CD14-positive monocyte (primary cell): ENCODE measurements around the gene DIS3L2. TPM values are rescaled to one million over a fixed set of nuclear protein-coding genes. Genes with fewer than 3 reads are reported as not detected.
A peak's percentile ranks its signal among the peaks of the same experiment; 100 is the strongest.

ENCODE experiments used
- DNase-seq, 3 donors: peaks; one replicate each; pipeline ENCODE4 v3.0.0-alpha.2; 2011 to 2022
- H2AFZ ChIP-seq: 2 replicates; pipeline ENCODE4 v1.6.0; 2012; ENCODE audit warnings: mild to moderate bottlenecking, low read depth, low read length, inconsistent platforms; ENCODE audit not compliant: insufficient read depth, poor library complexity, severe bottlenecking
- H3K27ac ChIP-seq, 2 donors: 1 replicate in 1 of 2; 2 replicates in 1 of 2; pipeline ENCODE4 v1.5.1; 2012 to 2013; ENCODE audit warnings: low read length in 2 of 2, control low read depth in 1 of 2, inconsistent platforms in 1 of 2, low read depth in 1 of 2, mild to moderate bottlenecking in 1 of 2
- H3K27me3 ChIP-seq, 2 donors: one replicate each; pipeline versions ENCODE4 v1.6.0 to v1.6.1; 2011 to 2013; ENCODE audit warnings: low read length in 2 of 2; ENCODE audit not compliant: control insufficient read depth in 2 of 2, insufficient read depth in 2 of 2
- H3K36me3 ChIP-seq, 2 donors: replicated peaks in 1 of 2; 1 replicate in 1 of 2; 2 replicates in 1 of 2; pipeline versions ENCODE4 v1.5.1 to v1.6.1; 2012 to 2013; ENCODE audit warnings: low read length in 2 of 2, control low read depth in 1 of 2, inconsistent platforms in 1 of 2, mild to moderate bottlenecking in 1 of 2; ENCODE audit not compliant: insufficient read depth in 2 of 2, control insufficient read depth in 1 of 2
- H3K4me1 ChIP-seq, 2 donors: 1 replicate in 1 of 2; 2 replicates in 1 of 2; pipeline versions ENCODE4 v1.5.1 to v1.6.1; 2012 to 2013; ENCODE audit warnings: low read length in 2 of 2, control low read depth in 1 of 2, inconsistent platforms in 1 of 2, mild to moderate bottlenecking in 1 of 2, moderate library complexity in 1 of 2; ENCODE audit not compliant: insufficient read depth in 2 of 2, control insufficient read depth in 1 of 2
- H3K4me2 ChIP-seq: replicated peaks from 2 replicates; pipeline ENCODE3; 2012; ENCODE audit warnings: low read length, moderate library complexity, mild to moderate bottlenecking; ENCODE audit not compliant: poor library complexity, severe bottlenecking; ENCODE audit errors: extremely low read depth
- H3K4me3 ChIP-seq, 3 experiments: fragments of 200-600 bp in 1 of 3; sonication (generic) in 1 of 3; replicated peaks in 1 of 3; 1 replicate in 2 of 3; 2 replicates in 1 of 3; pipeline ENCODE4 v1.5.1; 2011 to 2013; ENCODE audit warnings: low read length in 3 of 3, mild to moderate bottlenecking in 3 of 3, control low read depth in 2 of 3, low read depth in 2 of 3, inconsistent platforms in 1 of 3, moderate library complexity in 1 of 3
- H3K79me2 ChIP-seq: 2 replicates; pipeline ENCODE4 v1.6.0; 2012; ENCODE audit warnings: mild to moderate bottlenecking, control low read depth, inconsistent platforms, low read length, moderate library complexity; ENCODE audit not compliant: insufficient read depth
- H3K9ac ChIP-seq: 2 replicates; pipeline ENCODE4 v1.6.0; 2017; ENCODE audit warnings: low read length, mild to moderate bottlenecking; ENCODE audit not compliant: insufficient read depth, poor library complexity, severe bottlenecking
- H3K9me3 ChIP-seq, 2 donors: replicated peaks in 1 of 2; 1 replicate in 1 of 2; 2 replicates in 1 of 2; pipeline versions ENCODE4 v1.5.1 to v1.6.1; 2012 to 2013; ENCODE audit warnings: low read length in 2 of 2, control low read depth in 1 of 2; ENCODE audit not compliant: control insufficient read depth in 1 of 2, insufficient read depth in 1 of 2
- H4K20me1 ChIP-seq: 2 replicates; pipeline ENCODE4 v1.6.0; 2012; ENCODE audit warnings: mild to moderate bottlenecking, low read length, control low read depth, moderate library complexity; ENCODE audit not compliant: insufficient read depth
- H3K27ac Mint-ChIP-seq, 7 donors: one replicate each; pipeline ENCODE4 v1.8.0; 2020; ENCODE audit warnings: mild to moderate bottlenecking in 7 of 7, mixed read lengths in 7 of 7, moderate library complexity in 6 of 7, inconsistent platforms in 2 of 7
- H3K27me3 Mint-ChIP-seq, 3 donors: one replicate each; pipeline ENCODE4 v1.8.0; 2021 to 2022; ENCODE audit warnings: low read depth in 3 of 3, mild to moderate bottlenecking in 3 of 3, mixed read lengths in 3 of 3, moderate library complexity in 3 of 3, inconsistent platforms in 1 of 3
- H3K36me3 Mint-ChIP-seq, 2 donors: one replicate each; pipeline ENCODE4 v1.8.0; 2020; ENCODE audit warnings: mixed read lengths in 2 of 2, inconsistent platforms in 1 of 2, mild to moderate bottlenecking in 1 of 2
- H3K4me1 Mint-ChIP-seq: one replicate; pipeline ENCODE4 v1.8.0; 2020; ENCODE audit warnings: mild to moderate bottlenecking, mixed read lengths
- H3K4me3 Mint-ChIP-seq, 2 donors: one replicate each; pipeline ENCODE4 v1.8.0; 2020; ENCODE audit warnings: mild to moderate bottlenecking in 2 of 2, mixed read lengths in 2 of 2, moderate library complexity in 1 of 2
- H3K9me3 Mint-ChIP-seq, 7 donors: one replicate each; pipeline ENCODE4 v1.8.0; 2020 to 2022; ENCODE audit warnings: mixed read lengths in 7 of 7, mild to moderate bottlenecking in 6 of 7, moderate library complexity in 6 of 7, inconsistent platforms in 2 of 7
- WGBS: methylation state at CpG from one replicate; pipeline ENCODE4 v1.1.5; 2013; ENCODE audit warnings: missing lambda C conversion rate; ENCODE audit not compliant: insufficient coverage; 5-methylcytosine and 5-hydroxymethylcytosine counted together
- intact Hi-C, 2 donors: fragments of 100-400 bp; cut with micrococcal nuclease; formaldehyde crosslinking; loops; one replicate each; pipeline versions ENCODE4 v1.15.0 to v1.15.1; 2023
- polyA plus RNA-seq, 3 donors: library from polyadenylated mRNA; depleted of rRNA in 1 of 3; unstranded in 2 of 3; stranded (reverse) in 1 of 3; fragments of 300-500 nt in 2 of 3; fragments of >200 nt in 1 of 3; fragmentation: Illumina TruSeq in 2 of 3; gene quantifications; 1 replicate in 2 of 3; 2 replicates in 1 of 3; pipeline ENCODE4 v1.2.3, GENCODE V29; 2012 to 2021
- TF ChIP-seq, protein P1 (sequence below): fragments of 200-600 bp; IDR thresholded peaks from one replicate; pipeline ENCODE4 v1.8.0; 2022; ENCODE audit warnings: antibody characterized with exemption, mild to moderate bottlenecking

DIS3L2 gene
- polyA plus RNA-seq, 3 donors = 6.0 to 21.7 (median 6.4) TPM

DNA sequence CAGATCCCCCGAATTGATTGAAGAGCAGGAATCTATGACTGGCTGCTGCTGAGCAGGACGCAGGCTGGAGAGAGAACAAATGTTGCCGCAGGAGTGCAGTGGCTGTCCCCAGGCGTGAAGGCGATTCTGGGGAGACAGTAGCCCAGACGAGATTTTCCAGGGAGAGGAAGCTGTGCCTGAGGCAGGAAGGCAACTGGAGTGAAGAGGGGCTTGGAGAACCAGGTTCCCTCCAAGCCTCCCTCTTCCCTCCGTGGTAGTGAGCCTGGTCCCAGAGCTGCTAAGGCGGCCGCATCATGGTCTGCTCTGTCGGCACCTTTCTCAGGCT lies 34.0 kb upstream of the DIS3L2 start:
- peaks cover 52 to 74% (median 59%) of the 10 kb centered on the region in 3 donors for H3K27me3 Mint-ChIP-seq
- WGBS = 64% methylated on average over 8 of the region's 10 CpGs
- H3K27me3 ChIP-seq = peaks cover 28 to 66% of the 10 kb centered on the region in 2 donors

GRCh38 chr2:231928481-231928880 lies 33.0 kb upstream of the DIS3L2 start:
- Histone ChIP-seq H3K4me3 (no peak overlapping the region), H3K9ac (no peak overlapping the region), H2AFZ (no peak overlapping the region), H3K9me3 (peaks cover 0 to 18% of the 10 kb centered on the region in 2 donors), H3K36me3 (no peaks in the 10 kb centered on the region), H3K79me2 (no peaks in the 10 kb centered on the region), H4K20me1 (no peaks in the 10 kb centered on the region), H3K4me2 (no peak overlapping the region), H3K27ac (no peak overlapping the region), H3K4me1 (peaks cover 16 to 24% of the 10 kb centered on the region in 2 donors), H3K27me3 (peaks cover 28 to 62% of the 10 kb centered on the region in 2 donors)
- peaks cover 0 to 4% of the 10 kb centered on the region in 2 donors for H3K36me3 Mint-ChIP-seq
- no peak for DNase-seq
- intact Hi-C loops = loop anchor here (10.0 kb wide), 2 partner anchors 206 to 216 kb away; no protein-coding TSS in a partner anchor
- peaks cover 12% of the 10 kb centered on the region for H3K4me1 Mint-ChIP-seq
- H3K27me3 Mint-ChIP-seq = peaks cover 47 to 67% (median 53%) of the 10 kb centered on the region in 3 donors
- 96% methylated on average over 3 of the region's 5 CpGs for WGBS
- H3K27ac Mint-ChIP-seq = no peak overlapping the region
- TF ChIP-seq, protein P1, sequence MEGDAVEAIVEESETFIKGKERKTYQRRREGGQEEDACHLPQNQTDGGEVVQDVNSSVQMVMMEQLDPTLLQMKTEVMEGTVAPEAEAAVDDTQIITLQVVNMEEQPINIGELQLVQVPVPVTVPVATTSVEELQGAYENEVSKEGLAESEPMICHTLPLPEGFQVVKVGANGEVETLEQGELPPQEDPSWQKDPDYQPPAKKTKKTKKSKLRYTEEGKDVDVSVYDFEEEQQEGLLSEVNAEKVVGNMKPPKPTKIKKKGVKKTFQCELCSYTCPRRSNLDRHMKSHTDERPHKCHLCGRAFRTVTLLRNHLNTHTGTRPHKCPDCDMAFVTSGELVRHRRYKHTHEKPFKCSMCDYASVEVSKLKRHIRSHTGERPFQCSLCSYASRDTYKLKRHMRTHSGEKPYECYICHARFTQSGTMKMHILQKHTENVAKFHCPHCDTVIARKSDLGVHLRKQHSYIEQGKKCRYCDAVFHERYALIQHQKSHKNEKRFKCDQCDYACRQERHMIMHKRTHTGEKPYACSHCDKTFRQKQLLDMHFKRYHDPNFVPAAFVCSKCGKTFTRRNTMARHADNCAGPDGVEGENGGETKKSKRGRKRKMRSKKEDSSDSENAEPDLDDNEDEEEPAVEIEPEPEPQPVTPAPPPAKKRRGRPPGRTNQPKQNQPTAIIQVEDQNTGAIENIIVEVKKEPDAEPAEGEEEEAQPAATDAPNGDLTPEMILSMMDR = no peak
- no peak overlapping the region for H3K4me3 Mint-ChIP-seq
- H3K9me3 Mint-ChIP-seq = peaks cover 0 to 12% (median 2%) of the 10 kb centered on the region in 7 donors

More for the DNA sequence above, 34.0 kb upstream of the DIS3L2 start:
- Histone ChIP-seq H3K79me2 (no peaks in the 10 kb centered on the region), H3K9ac (no peak overlapping the region), H3K27ac (no peak overlapping the region), H3K4me2 (no peak overlapping the region), H3K9me3 (peaks cover 0 to 18% of the 10 kb centered on the region in 2 donors), H2AFZ (no peak overlapping the region), H3K36me3 (no peaks in the 10 kb centered on the region), H4K20me1 (no peaks in the 10 kb centered on the region), H3K4me3 (no peak overlapping the region), H3K4me1 (peaks cover 16 to 24% of the 10 kb centered on the region in 2 donors)
- DNase-seq = no peak
- H3K4me3 Mint-ChIP-seq = peak overlapping the region in 1 of 2 donors; percentile 86
- TF ChIP-seq, protein P1 = no peak
- H3K9me3 Mint-ChIP-seq = peaks cover 0 to 12% (median 2%) of the 10 kb centered on the region in 7 donors
- intact Hi-C loops = loop anchor here (10.0 kb wide), 2 partner anchors 207 to 217 kb away; no protein-coding TSS in a partner anchor
- H3K27ac Mint-ChIP-seq = peak overlapping the region in 1 of 7 donors; percentile 33
- peaks cover 12% of the 10 kb centered on the region for H3K4me1 Mint-ChIP-seq
- H3K36me3 Mint-ChIP-seq = peaks cover 0 to 4% of the 10 kb centered on the region in 2 donors
